HFF-Myc (cell line): ENCODE measurements around the gene NAP1L5.

Source experiments
- DNase-seq: peaks from one replicate; pipeline ENCODE4 v3.0.0-alpha.2; 2011; ENCODE audit warnings: low read depth; ENCODE audit errors: extremely low read depth
- H3K4me3 ChIP-seq: replicated peaks from 2 replicates; pipeline ENCODE4 v1.5.1; 2011; ENCODE audit warnings: low read depth, mild to moderate bottlenecking, control low read depth, low read length
- CTCF ChIP-seq: IDR thresholded peaks from 2 replicates; pipeline ENCODE4 v1.5.1; 2012; ENCODE audit warnings: mild to moderate bottlenecking, low read depth, low read length, control low read depth; ENCODE audit errors: missing control alignments

NAP1L5 gene

GRCh38 chr4:88673886-88674285 lies 23.7 kb downstream of the NAP1L5 start:
- no peak overlapping the region for H3K4me3 ChIP-seq
- no peak for TF ChIP-seq CTCF
- DNase-seq = no peak

GRCh38 chr4:88672987-88673386 lies 24.6 kb downstream of the NAP1L5 start:
- peak; percentile 74 for TF ChIP-seq CTCF
- no peak for DNase-seq
- no peak overlapping the region for H3K4me3 ChIP-seq

GRCh38 chr4:88661739-88662138 lies 35.9 kb downstream of the NAP1L5 start:
- DNase-seq = peak; percentile 41
- no peak overlapping the region for H3K4me3 ChIP-seq
- no peak for TF ChIP-seq CTCF

- no peak for TF ChIP-seq CTCF
- DNase-seq = peak; percentile 64
- no peak overlapping the region for H3K4me3 ChIP-seq
These were observed 37.0 kb downstream of the NAP1L5 start for GRCh38 chr4:88660446-88661294.

- no peak overlapping the region for H3K4me3 ChIP-seq
- DNase-seq = no peak
- no peak for TF ChIP-seq CTCF
These were observed 37.8 kb downstream of the NAP1L5 start for GRCh38 chr4:88659890-88660208.

GRCh38 chr4:88659055-88659889 lies 38.4 kb downstream of the NAP1L5 start:
- H3K4me3 ChIP-seq = no peak overlapping the region
- DNase-seq = peak; percentile 27
- TF ChIP-seq CTCF = peak; percentile 54
